Cerebellar cortex (tissue), 1 donor: Measurements from ENCODE around the gene KMT5C.

Source experiments
- DNase-seq: peaks from one replicate; pipeline ENCODE4 v3.0.0-alpha.2; 2015; ENCODE audit warnings: low spot score

The KMT5C gene

GRCh38 chr19:55347442-55348009 is 7.8 kb downstream of the KMT5C start:
- DNase-seq = no peak

GRCh38 chr19:55348317-55349034 is 8.8 kb downstream of the KMT5C start:
- peak; percentile 58 for DNase-seq

- no peak for DNase-seq
Observed at GRCh38 chr19:55350620-55351315, 11.1 kb downstream of the KMT5C start.

- DNase-seq = no peak
Observed at GRCh38 chr19:55352040-55352439, 12.4 kb downstream of the KMT5C start.

- no peak for DNase-seq
Observed at GRCh38 chr19:55352549-55353145, 13.0 kb downstream of the KMT5C start.

- no peak for DNase-seq
Observed at GRCh38 chr19:55353356-55353802, 13.7 kb downstream of the KMT5C start.

- peak; percentile 49 for DNase-seq
Observed at GRCh38 chr19:55353803-55354697, 14.4 kb downstream of the KMT5C start.

- DNase-seq = no peak
Observed at GRCh38 chr19:55354698-55355212, 15.1 kb downstream of the KMT5C start, which contains the start of gene COX6B2. COX6B2 (minus strand) TSS chr19:55354719; CDS start chr19:55354521, 198 bp downstream.

GRCh38 chr19:55355213-55355821 is 15.6 kb downstream of the KMT5C start:
- peak; percentile 33 for DNase-seq

- DNase-seq = no peak
Observed at GRCh38 chr19:55358493-55358892, 18.8 kb downstream of the KMT5C start.

GRCh38 chr19:55358943-55359908 is 19.6 kb downstream of the KMT5C start:
- no peak for DNase-seq

- no peak for DNase-seq
Observed at GRCh38 chr19:55360902-55361301, 21.2 kb downstream of the KMT5C start.

- DNase-seq = no peak
Observed at GRCh38 chr19:55362174-55362989, 22.7 kb downstream of the KMT5C start.

- no peak for DNase-seq
Observed at GRCh38 chr19:55362990-55363716, 23.5 kb downstream of the KMT5C start, which contains the start of gene GARIN5B. GARIN5B (minus strand) TSS chr19:55363260; CDS start chr19:55363066, 194 bp downstream.

- no peak for DNase-seq
Observed at GRCh38 chr19:55365245-55365644, 25.6 kb downstream of the KMT5C start.

- DNase-seq = no peak
Observed at GRCh38 chr19:55365964-55366363, 26.3 kb downstream of the KMT5C start.

GRCh38 chr19:55366790-55367189 is 27.1 kb downstream of the KMT5C start:
- DNase-seq = no peak

GRCh38 chr19:55368106-55368505 is 28.4 kb downstream of the KMT5C start:
- no peak for DNase-seq
